ENCODE results near the gene LYPD6B. TPM values are rescaled to one million over a fixed set of nuclear protein-coding genes. Genes with fewer than 3 reads are reported as not detected.

Gene LYPD6B
- total and polyA plus RNA-seq, 2 donors (not counting 3 experiments of a cell fraction or from before 2014, with no cell fraction given), result not detected

DNA sequence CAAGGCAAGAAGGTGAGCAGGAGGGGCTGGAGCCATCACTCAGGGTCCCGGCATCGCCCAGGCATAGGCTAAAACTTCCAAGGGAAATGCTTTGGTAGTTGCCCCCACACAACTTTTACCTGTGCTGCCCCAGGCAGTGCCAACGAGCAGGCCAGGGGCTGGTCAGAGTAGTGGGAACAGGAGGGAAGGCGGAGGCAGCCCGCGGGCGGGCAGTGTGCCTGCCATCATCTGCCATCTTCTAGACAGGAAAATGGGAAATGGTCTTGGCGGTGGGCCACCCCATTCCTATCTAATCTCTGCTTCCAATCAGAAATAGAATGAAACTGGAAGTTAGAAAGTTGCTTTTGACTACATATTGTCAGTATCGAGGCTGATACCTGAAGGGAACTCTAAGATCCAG lies 26.0 kb upstream of the LYPD6B start:
- ChIA-PET CTCF (no interaction called here), POLR2A (no interaction called here)
- Histone ChIP-seq H3K9me1 (replicated peaks; ENCODE audit: control insufficient read depth, extremely low read depth, insufficient read depth, low read length) (no peaks in the 10 kb centered on the region), H3K4me3 (replicated peaks in 1 of 3; ENCODE audit: insufficient read depth in 1 of 3, low read depth in 1 of 3, low read length in 3 of 3) (no peak overlapping the region), H3K4me1 (ENCODE audit: control insufficient read depth, extremely low read depth, insufficient read depth, low read length) (no peaks in the 10 kb centered on the region), H3K27ac (ENCODE audit: insufficient read depth, low read depth, low read length) (no peak overlapping the region), H3K79me2 (ENCODE audit: control insufficient read depth, insufficient read depth, low read length) (no peaks in the 10 kb centered on the region), H3K9ac (replicated peaks; ENCODE audit: extremely low read depth, insufficient read depth, low read length) (no peak overlapping the region), H3K9me3 (replicated peaks; ENCODE audit: control insufficient read depth, insufficient read depth, low read length) (no peaks in the 10 kb centered on the region), H3K27me3 (ENCODE audit: control insufficient read depth in 2 of 2, insufficient read depth in 2 of 2, low read length in 2 of 2) (peaks cover 2 to 3% of the 10 kb centered on the region in 2 experiments), H4K20me1 (replicated peaks; ENCODE audit: control insufficient read depth, extremely low read depth, insufficient read depth, low read length) (no peaks in the 10 kb centered on the region), H3K4me2 (ENCODE audit: insufficient read depth, low read length) (no peak overlapping the region), H3K36me3 (ENCODE audit: control insufficient read depth in 2 of 2, extremely low read depth in 1 of 2, insufficient read depth in 2 of 2, low read length in 2 of 2) (no peaks in the 10 kb centered on the region), H2AFZ (ENCODE audit: low read depth, low read length) (no peak overlapping the region)
- FAIRE-seq (no peak), DNase-seq (ENCODE audit: low read depth, low spot score) (no peak)
- intact Hi-C loops (cut with micrococcal nuclease) (no loop called here), dilution Hi-C loops (cut with MboI; ENCODE audit: extremely low pct_ligation_motif_present, low sequenced_read_pairs) (no loop called here)
- TF ChIP-seq POLR2AphosphoS5 (IDR thresholded peaks at IDR 0.05; ENCODE audit: insufficient read depth, low read depth, low read length), result no peak
- TF ChIP-seq MYC (IDR thresholded peaks at IDR 0.05; ENCODE audit: low read depth, low read length), result no peak
- TF ChIP-seq EZH2 (IDR thresholded peaks at IDR 0.05; ENCODE audit: borderline replicate concordance, low read depth, low read length, severe bottlenecking), result no peak
- TF ChIP-seq JUN (IDR thresholded peaks at IDR 0.05; ENCODE audit: borderline replicate concordance, insufficient read depth, insufficient read length, low read depth), result no peak
- TF ChIP-seq CTCF (IDR thresholded peaks at IDR 0.05; ENCODE audit: extremely low read depth in 1 of 2, insufficient read depth in 1 of 2, low read depth in 1 of 2, low read length in 2 of 2), result no peak
- TF ChIP-seq POLR2A (IDR thresholded peaks at IDR 0.05; ENCODE audit: low read depth, low read length), result no peak
- TF ChIP-seq, protein P1, sequence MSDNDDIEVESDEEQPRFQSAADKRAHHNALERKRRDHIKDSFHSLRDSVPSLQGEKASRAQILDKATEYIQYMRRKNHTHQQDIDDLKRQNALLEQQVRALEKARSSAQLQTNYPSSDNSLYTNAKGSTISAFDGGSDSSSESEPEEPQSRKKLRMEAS (IDR thresholded peaks at IDR 0.05; ENCODE audit: insufficient read depth, insufficient read length), result no peak
- no peak for TF ChIP-seq GATA2 (IDR thresholded peaks at IDR 0.05; ENCODE audit: insufficient read depth, insufficient read length, low read depth, low read length)
- TF ChIP-seq FOS (IDR thresholded peaks at IDR 0.05; ENCODE audit: borderline replicate concordance, insufficient read depth, low read length), result no peak
- BruUV-seq (replicated peaks), result no TSS peak

All from endothelial cell of umbilical vein (primary cell).